ENCODE data around the gene DPH1. TPM values are rescaled to one million over a fixed set of nuclear protein-coding genes. Genes with fewer than 3 reads are reported as not detected.

The DPH1 gene
- total RNA-seq, 1 donor from 2014 or later: 14.1 TPM

DNA sequence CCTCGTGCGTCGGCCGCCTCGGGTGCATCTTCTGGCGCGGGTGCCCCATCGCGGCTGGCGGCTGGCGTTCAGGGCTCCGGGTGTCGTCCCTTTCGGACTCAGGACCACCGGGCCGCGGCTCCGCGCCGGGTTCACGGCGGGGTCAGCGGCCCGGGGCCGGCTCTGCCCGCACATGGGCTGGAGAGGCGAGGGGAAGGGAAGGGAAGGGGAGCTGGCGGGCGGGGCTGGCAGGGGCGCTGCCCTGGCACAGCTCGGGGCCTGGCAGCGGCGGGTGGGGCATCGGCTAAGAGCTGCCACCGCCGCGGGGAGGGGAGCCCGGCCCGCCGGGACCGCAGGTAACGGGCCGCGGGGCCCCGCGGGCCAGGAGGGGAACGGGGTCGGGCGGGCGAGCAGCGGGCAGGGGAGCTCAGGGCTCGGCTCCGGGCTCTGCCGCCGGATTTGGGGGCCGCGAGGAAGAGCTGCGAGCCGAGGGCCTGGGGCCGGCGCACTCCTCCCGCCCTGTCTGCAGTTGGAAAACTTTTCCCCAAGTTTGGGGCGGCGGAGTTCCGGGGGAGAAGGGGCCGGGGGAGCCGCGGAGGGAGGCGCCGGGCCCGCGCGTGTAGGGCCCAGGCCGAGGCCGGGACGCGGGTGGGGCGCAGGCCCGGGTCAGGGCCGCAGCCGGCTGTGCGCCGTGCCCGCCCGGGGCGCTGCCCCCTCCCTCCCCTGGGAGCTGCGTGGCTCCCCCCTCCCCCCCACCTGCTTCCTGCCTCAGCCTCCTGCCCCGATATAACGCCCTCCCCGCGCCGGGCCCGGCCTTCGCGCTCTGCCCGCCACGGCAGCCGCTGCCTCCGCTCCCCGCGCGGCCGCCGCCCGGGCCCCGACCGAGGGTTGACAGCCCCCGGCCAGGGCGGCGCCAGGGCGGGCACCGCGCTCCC is 25.6 kb downstream of the DPH1 start:
- Histone ChIP-seq H3K4me1 (ENCODE audit: control insufficient read depth in 3 of 3, insufficient read depth in 3 of 3, low read length in 3 of 3) (peaks cover 23 to 27% (median 26%) of the 10 kb centered on the region in 3 donors), H3K4me3 (ENCODE audit: low read length in 3 of 3) (peak overlapping the region; percentile 67 to 70 (median 68)), H3K27me3 (ENCODE audit: control insufficient read depth in 3 of 3, insufficient read depth in 3 of 3, low read length in 3 of 3) (peaks cover 0 to 23% (median 11%) of the 10 kb centered on the region in 3 donors), H3K9ac (ENCODE audit: low read depth in 1 of 3, low read length in 3 of 3) (peak overlapping the region in 2 of 3 donors; percentile 67 to 79), H3K9me3 (ENCODE audit: control insufficient read depth in 3 of 3, low read length in 3 of 3) (no peaks in the 10 kb centered on the region), H3K36me3 (ENCODE audit: control insufficient read depth in 3 of 3, insufficient read depth in 3 of 3, low read length in 3 of 3) (peaks cover 0 to 11% (median 9%) of the 10 kb centered on the region in 3 donors), H3K27ac (ENCODE audit: low read depth, low read length) (peak overlapping the region; percentile 81)

DNA sequence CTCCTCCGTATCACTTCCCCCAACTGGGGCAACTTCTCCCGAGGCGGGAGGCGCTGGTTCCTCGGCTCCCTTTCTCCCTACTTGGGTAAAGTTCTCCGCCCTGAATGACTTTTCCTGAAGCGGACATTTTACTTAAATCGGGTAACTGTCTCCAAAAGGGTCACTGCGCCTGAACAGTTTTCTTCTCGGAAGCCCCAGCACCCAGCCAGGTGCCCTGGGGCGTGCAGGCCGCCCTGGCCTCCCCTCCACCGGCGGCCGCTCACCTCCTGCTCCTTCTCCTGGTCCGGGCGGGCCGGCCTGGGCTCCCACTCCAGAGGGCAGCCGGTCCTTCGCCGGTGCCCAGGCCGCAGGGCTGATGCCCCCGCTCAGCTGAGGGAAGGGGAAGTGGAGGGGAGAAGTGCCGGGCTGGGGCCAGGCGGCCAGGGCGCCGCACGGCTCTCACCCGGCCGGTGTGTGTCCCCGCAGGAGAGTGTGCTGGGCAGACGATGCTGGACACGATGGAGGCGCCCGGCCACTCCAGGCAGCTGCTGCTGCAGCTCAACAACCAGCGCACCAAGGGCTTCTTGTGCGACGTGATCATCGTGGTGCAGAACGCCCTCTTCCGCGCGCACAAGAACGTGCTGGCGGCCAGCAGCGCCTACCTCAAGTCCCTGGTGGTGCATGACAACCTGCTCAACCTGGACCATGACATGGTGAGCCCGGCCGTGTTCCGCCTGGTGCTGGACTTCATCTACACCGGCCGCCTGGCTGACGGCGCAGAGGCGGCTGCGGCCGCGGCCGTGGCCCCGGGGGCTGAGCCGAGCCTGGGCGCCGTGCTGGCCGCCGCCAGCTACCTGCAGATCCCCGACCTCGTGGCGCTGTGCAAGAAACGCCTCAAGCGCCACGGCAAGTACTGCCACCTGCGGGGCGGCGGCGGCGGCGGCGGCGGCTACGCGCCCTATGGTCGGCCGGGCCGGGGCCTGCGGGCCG is 26.5 kb downstream of the DPH1 start:
- Histone ChIP-seq H3K9ac (ENCODE audit: low read depth in 1 of 3, low read length in 3 of 3) (peak overlapping the region in 2 of 3 donors; percentile 67 to 79), H3K36me3 (ENCODE audit: control insufficient read depth in 3 of 3, insufficient read depth in 3 of 3, low read length in 3 of 3) (peaks cover 0 to 20% (median 12%) of the 10 kb centered on the region in 3 donors), H3K9me3 (ENCODE audit: control insufficient read depth in 3 of 3, low read length in 3 of 3) (no peaks in the 10 kb centered on the region), H3K4me1 (ENCODE audit: control insufficient read depth in 3 of 3, insufficient read depth in 3 of 3, low read length in 3 of 3) (peaks cover 32 to 35% (median 35%) of the 10 kb centered on the region in 3 donors), H3K27me3 (ENCODE audit: control insufficient read depth in 3 of 3, insufficient read depth in 3 of 3, low read length in 3 of 3) (peaks cover 0 to 21% (median 9%) of the 10 kb centered on the region in 3 donors), H3K4me3 (ENCODE audit: low read length in 3 of 3) (peak overlapping the region; percentile 67 to 70 (median 68)), H3K27ac (ENCODE audit: low read depth, low read length) (peak overlapping the region; percentile 78)

DNA sequence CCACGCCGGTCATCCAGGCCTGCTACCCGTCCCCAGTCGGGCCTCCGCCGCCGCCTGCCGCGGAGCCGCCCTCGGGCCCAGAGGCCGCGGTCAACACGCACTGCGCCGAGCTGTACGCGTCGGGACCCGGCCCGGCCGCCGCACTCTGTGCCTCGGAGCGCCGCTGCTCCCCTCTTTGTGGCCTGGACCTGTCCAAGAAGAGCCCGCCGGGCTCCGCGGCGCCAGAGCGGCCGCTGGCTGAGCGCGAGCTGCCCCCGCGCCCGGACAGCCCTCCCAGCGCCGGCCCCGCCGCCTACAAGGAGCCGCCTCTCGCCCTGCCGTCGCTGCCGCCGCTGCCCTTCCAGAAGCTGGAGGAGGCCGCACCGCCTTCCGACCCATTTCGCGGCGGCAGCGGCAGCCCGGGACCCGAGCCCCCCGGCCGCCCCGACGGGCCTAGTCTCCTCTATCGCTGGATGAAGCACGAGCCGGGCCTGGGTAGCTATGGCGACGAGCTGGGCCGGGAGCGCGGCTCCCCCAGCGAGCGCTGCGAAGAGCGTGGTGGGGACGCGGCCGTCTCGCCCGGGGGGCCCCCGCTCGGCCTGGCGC is 27.3 kb downstream of the DPH1 start:
- H3K9ac ChIP-seq (ENCODE audit: low read depth in 1 of 3, low read length in 3 of 3): peak overlapping the region in 1 of 3 donors; percentile 79
- H3K4me3 ChIP-seq (ENCODE audit: low read length in 3 of 3): peak overlapping the region in 2 of 3 donors; percentile 32 to 73
- H3K4me1 ChIP-seq (ENCODE audit: control insufficient read depth in 3 of 3, insufficient read depth in 3 of 3, low read length in 3 of 3): peaks cover 33 to 39% (median 38%) of the 10 kb centered on the region in 3 donors
- peaks cover 0 to 22% (median 15%) of the 10 kb centered on the region in 3 donors for H3K36me3 ChIP-seq (ENCODE audit: control insufficient read depth in 3 of 3, insufficient read depth in 3 of 3, low read length in 3 of 3)
- H3K27ac ChIP-seq (ENCODE audit: low read depth, low read length): peak overlapping the region; percentile 76
- peaks cover 0 to 14% (median 2%) of the 10 kb centered on the region in 3 donors for H3K27me3 ChIP-seq (ENCODE audit: control insufficient read depth in 3 of 3, insufficient read depth in 3 of 3, low read length in 3 of 3)
- H3K9me3 ChIP-seq (ENCODE audit: control insufficient read depth in 3 of 3, low read length in 3 of 3): no peaks in the 10 kb centered on the region

DNA sequence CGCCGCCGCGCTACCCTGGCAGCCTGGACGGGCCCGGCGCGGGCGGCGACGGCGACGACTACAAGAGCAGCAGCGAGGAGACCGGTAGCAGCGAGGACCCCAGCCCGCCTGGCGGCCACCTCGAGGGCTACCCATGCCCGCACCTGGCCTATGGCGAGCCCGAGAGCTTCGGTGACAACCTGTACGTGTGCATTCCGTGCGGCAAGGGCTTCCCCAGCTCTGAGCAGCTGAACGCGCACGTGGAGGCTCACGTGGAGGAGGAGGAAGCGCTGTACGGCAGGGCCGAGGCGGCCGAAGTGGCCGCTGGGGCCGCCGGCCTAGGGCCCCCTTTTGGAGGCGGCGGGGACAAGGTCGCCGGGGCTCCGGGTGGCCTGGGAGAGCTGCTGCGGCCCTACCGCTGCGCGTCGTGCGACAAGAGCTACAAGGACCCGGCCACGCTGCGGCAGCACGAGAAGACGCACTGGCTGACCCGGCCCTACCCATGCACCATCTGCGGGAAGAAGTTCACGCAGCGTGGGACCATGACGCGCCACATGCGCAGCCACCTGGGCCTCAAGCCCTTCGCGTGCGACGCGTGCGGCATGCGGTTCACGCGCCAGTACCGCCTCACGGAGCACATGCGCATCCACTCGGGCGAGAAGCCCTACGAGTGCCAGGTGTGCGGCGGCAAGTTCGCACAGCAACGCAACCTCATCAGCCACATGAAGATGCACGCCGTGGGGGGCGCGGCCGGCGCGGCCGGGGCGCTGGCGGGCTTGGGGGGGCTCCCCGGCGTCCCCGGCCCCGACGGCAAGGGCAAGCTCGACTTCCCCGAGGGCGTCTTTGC is 28.0 kb downstream of the DPH1 start:
- Histone ChIP-seq H3K27me3 (ENCODE audit: control insufficient read depth in 3 of 3, insufficient read depth in 3 of 3, low read length in 3 of 3) (peaks cover 0 to 14% (median 2%) of the 10 kb centered on the region in 3 donors), H3K27ac (ENCODE audit: low read depth, low read length) (peak overlapping the region; percentile 76), H3K9me3 (ENCODE audit: control insufficient read depth in 3 of 3, low read length in 3 of 3) (no peaks in the 10 kb centered on the region), H3K36me3 (ENCODE audit: control insufficient read depth in 3 of 3, insufficient read depth in 3 of 3, low read length in 3 of 3) (peaks cover 0 to 24% (median 17%) of the 10 kb centered on the region in 3 donors), H3K4me3 (ENCODE audit: low read length in 3 of 3) (peak overlapping the region; percentile 32 to 73 (median 59)), H3K4me1 (ENCODE audit: control insufficient read depth in 3 of 3, insufficient read depth in 3 of 3, low read length in 3 of 3) (peaks cover 39 to 46% (median 42%) of the 10 kb centered on the region in 3 donors), H3K9ac (ENCODE audit: low read depth in 1 of 3, low read length in 3 of 3) (peak overlapping the region in 2 of 3 donors; percentile 43 to 79)

DNA sequence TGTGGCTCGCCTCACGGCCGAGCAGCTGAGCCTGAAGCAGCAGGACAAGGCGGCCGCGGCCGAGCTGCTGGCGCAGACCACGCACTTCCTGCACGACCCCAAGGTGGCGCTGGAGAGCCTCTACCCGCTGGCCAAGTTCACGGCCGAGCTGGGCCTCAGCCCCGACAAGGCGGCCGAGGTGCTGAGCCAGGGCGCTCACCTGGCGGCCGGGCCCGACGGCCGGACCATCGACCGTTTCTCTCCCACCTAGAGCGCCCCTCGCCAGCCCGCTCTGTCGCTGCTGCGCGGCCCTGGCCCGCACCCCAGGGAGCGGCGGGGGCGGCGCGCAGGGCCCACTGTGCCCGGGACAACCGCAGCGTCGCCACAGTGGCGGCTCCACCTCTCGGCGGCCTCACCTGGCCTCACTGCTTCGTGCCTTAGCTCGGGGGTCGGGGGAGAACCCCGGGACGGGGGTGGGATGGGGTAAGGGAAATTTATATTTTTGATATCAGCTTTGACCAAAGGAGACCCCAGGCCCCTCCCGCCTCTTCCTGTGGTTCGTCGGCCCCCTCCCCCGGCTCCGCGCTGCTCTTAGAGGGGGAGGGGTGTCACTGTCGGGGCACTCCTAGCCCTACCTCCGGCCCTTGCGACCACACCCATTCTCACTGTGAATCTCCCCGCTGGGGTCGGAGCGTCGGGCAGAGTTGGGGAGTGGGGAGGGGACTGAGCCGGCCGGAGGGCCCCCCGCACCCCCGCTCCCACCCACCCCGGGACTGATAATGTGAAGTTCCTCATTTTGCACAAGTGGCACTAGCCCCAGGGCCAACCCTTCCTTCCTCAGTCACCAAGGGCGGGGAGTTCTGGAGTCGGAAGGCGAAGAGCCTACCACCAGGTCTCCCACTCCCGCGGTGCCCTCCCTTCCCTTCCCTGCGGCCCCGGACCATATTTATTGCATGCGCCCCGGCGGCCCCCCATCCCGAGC is 28.9 kb downstream of the DPH1 start:
- Histone ChIP-seq H3K4me1 (ENCODE audit: control insufficient read depth in 3 of 3, insufficient read depth in 3 of 3, low read length in 3 of 3) (peaks cover 44 to 50% (median 47%) of the 10 kb centered on the region in 3 donors), H3K36me3 (ENCODE audit: control insufficient read depth in 3 of 3, insufficient read depth in 3 of 3, low read length in 3 of 3) (peaks cover 0 to 29% (median 17%) of the 10 kb centered on the region in 3 donors), H3K9ac (ENCODE audit: low read depth in 1 of 3, low read length in 3 of 3) (peak overlapping the region in 2 of 3 donors; percentile 32 to 79), H3K4me3 (ENCODE audit: low read length in 3 of 3) (peak overlapping the region; percentile 32 to 73 (median 62)), H3K9me3 (ENCODE audit: control insufficient read depth in 3 of 3, low read length in 3 of 3) (no peaks in the 10 kb centered on the region), H3K27me3 (ENCODE audit: control insufficient read depth in 3 of 3, insufficient read depth in 3 of 3, low read length in 3 of 3) (peaks cover 0 to 9% (median 2%) of the 10 kb centered on the region in 3 donors), H3K27ac (ENCODE audit: low read depth, low read length) (peak overlapping the region; percentile 76)

DNA sequence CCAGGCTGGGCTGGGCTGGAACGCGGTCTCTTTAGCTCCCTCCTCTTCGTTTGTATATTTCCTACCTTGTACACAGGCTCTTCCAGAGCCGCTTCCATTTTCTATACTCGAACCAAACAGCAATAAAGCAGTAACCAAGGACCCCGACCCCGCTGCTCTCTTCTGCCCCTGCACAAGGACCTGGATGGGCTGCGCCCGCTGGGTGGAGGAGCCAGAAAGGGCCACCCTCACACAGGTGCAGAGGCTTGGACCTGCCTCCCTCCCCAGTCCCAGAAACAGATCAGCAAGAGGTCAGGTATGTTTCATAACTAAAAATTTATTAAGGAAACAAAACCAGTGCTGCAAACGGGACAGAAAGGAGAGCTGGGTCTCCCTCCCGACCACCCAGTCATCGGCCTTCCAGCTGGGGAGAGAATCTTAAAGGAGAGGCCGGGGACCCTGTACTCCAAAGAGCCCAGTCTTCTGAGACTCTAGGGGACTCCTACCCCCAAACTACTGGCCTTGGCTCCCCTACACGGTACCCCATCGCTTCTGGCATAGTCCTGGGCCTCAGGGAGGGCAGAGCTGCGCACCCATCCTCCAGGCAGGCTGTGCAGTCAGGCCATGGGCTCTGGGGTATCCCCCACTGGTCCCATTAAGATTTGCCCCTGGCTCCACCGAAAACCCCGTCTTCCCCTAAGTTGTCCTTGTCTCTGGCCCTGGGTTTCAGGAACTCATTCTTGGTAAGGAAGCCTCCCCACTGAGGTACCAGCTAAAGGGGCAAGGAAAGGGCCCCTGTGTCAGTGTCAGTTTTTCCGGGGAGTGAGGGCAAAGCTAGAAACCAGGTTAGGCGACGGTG is 29.8 kb downstream of the DPH1 start:
- peak overlapping the region; percentile 76 for H3K27ac ChIP-seq (ENCODE audit: low read depth, low read length)
- peaks cover 6 to 38% (median 25%) of the 10 kb centered on the region in 3 donors for H3K36me3 ChIP-seq (ENCODE audit: control insufficient read depth in 3 of 3, insufficient read depth in 3 of 3, low read length in 3 of 3)
- no peaks in the 10 kb centered on the region for H3K27me3 ChIP-seq (ENCODE audit: control insufficient read depth in 3 of 3, insufficient read depth in 3 of 3, low read length in 3 of 3)
- H3K4me3 ChIP-seq (ENCODE audit: low read length in 3 of 3): peak overlapping the region in 2 of 3 donors; percentile 58 to 62
- H3K9ac ChIP-seq (ENCODE audit: low read depth in 1 of 3, low read length in 3 of 3): peak overlapping the region; percentile 34 to 75 (median 68)
- peaks cover 46 to 50% (median 46%) of the 10 kb centered on the region in 3 donors for H3K4me1 ChIP-seq (ENCODE audit: control insufficient read depth in 3 of 3, insufficient read depth in 3 of 3, low read length in 3 of 3)
- H3K9me3 ChIP-seq (ENCODE audit: control insufficient read depth in 3 of 3, low read length in 3 of 3): no peaks in the 10 kb centered on the region

DNA sequence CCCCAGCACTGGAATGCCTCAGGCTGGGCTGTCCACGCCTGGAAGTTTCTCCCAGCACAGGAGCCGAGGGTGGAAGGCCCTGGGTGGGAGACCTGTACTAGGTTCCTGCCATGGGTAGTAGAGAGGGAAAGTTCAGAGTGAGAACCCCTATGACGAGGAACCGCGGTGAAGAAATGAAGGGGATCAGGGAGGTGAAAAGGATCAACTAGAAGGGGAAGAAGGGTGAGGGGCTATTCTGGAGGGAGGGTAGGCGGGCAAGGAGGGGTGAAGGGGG is 30.4 kb downstream of the DPH1 start:
- H3K9me3 ChIP-seq (ENCODE audit: control insufficient read depth in 3 of 3, low read length in 3 of 3): no peaks in the 10 kb centered on the region
- peaks cover 12 to 42% (median 29%) of the 10 kb centered on the region in 3 donors for H3K36me3 ChIP-seq (ENCODE audit: control insufficient read depth in 3 of 3, insufficient read depth in 3 of 3, low read length in 3 of 3)
- H3K9ac ChIP-seq (ENCODE audit: low read depth in 1 of 3, low read length in 3 of 3): peak overlapping the region; percentile 34 to 75 (median 68)
- H3K27ac ChIP-seq (ENCODE audit: low read depth, low read length): peak overlapping the region; percentile 76
- H3K27me3 ChIP-seq (ENCODE audit: control insufficient read depth in 3 of 3, insufficient read depth in 3 of 3, low read length in 3 of 3): no peaks in the 10 kb centered on the region
- H3K4me1 ChIP-seq (ENCODE audit: control insufficient read depth in 3 of 3, insufficient read depth in 3 of 3, low read length in 3 of 3): peaks cover 51 to 55% (median 51%) of the 10 kb centered on the region in 3 donors
- peak overlapping the region in 2 of 3 donors; percentile 51 to 58 for H3K4me3 ChIP-seq (ENCODE audit: low read length in 3 of 3)

All from skeletal muscle tissue (tissue), 4 donors.